ENCODE results near the gene RTN1.

DNA sequence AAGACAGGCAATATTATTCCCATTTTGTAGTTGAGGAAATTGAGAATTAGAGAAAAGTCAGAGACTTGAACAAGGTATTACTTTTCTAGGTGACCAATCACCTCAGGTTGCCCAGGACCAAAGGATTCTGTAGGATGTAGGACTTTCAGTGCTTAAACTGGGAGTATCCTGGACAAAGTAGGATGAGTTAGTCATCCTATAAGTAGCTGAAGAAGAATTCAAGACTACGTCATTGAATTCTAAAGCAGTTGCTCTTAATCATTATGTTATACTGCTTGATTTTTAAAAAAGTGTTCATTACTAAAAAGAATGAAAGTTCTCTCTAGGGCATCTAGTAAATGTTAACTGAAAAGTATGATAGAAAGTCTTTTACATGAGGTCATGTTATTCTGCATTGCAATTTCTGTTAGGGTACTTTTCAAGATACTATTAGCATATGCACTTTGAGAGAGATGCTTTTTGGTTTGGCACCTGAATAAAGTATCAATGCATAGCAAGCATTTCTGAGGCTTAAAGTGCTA, 101.7 kb downstream of the RTN1 start:
- TF ChIP-seq, protein P1, sequence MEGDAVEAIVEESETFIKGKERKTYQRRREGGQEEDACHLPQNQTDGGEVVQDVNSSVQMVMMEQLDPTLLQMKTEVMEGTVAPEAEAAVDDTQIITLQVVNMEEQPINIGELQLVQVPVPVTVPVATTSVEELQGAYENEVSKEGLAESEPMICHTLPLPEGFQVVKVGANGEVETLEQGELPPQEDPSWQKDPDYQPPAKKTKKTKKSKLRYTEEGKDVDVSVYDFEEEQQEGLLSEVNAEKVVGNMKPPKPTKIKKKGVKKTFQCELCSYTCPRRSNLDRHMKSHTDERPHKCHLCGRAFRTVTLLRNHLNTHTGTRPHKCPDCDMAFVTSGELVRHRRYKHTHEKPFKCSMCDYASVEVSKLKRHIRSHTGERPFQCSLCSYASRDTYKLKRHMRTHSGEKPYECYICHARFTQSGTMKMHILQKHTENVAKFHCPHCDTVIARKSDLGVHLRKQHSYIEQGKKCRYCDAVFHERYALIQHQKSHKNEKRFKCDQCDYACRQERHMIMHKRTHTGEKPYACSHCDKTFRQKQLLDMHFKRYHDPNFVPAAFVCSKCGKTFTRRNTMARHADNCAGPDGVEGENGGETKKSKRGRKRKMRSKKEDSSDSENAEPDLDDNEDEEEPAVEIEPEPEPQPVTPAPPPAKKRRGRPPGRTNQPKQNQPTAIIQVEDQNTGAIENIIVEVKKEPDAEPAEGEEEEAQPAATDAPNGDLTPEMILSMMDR (IDR thresholded peaks at IDR 0.05) = no peak
- TF ChIP-seq POLR2A (IDR thresholded peaks at IDR 0.05) = no peak
